Measurements from ENCODE around the gene ISCU. TPM values are rescaled to one million over a fixed set of nuclear protein-coding genes. Genes with fewer than 3 reads are reported as not detected.

ISCU gene
- total RNA-seq, 2 donors from 2014 or later, result 87.2 to 97.3 TPM

Other genes starting within 250 kb of the ISCU start
- gene CMKLR1, start 223.3 kb upstream of the ISCU start, total RNA-seq, result 10 to 100 TPM in 1 of 2 donors, 1 to 10 TPM in 1; 2.5 to 11.4 TPM
- 1 to 10 TPM; 4.6 to 5.3 TPM for gene FICD, start 47.3 kb upstream of the ISCU start, total RNA-seq
- 10 to 100 TPM; 43.9 to 47.9 TPM for gene SART3, start 1.4 kb upstream of the ISCU start, total RNA-seq
- 1 to 10 TPM; 3.6 to 8.0 TPM for gene TMEM119, start 35.5 kb downstream of the ISCU start, total RNA-seq
- 1 to 10 TPM; 1.3 to 5.1 TPM for gene SELPLG, start 71.3 kb downstream of the ISCU start, total RNA-seq
- 100 to 1,000 TPM in 1 of 2 donors, 10 to 100 TPM in 1; 85.6 to 128 TPM for gene CORO1C, start 168.9 kb downstream of the ISCU start, total RNA-seq